ENCODE results near the gene INHBB. TPM values are rescaled to one million over a fixed set of nuclear protein-coding genes. Genes with fewer than 3 reads are reported as not detected.
"Not testable (repeated sequence)": the region's sequence is repeated elsewhere in the genome, so short reads cannot be mapped to it uniquely, and the experiment has no call there.

INHBB gene
- polyA plus RNA-seq, 2 of the 4 experiments (the other 2 are of a cell fraction): 7.2 to 25.3 TPM

GRCh38 chr2:120308038-120308910 lies 37.7 kb upstream of the INHBB start:
- Histone ChIP-seq H3K4me1 (no peaks in the 10 kb centered on the region), H3K4me3 (no peak overlapping the region), H3K4me2 (no peak overlapping the region), H3K27ac (no peak overlapping the region), H3K9me3 (no peaks in the 10 kb centered on the region)
- ChIA-PET CTCF (interaction anchor here (0.6 to 1.2 kb wide), 3 partner anchors 82 to 1160 kb away, joined by 3 to 4 read pairs (median 3); no protein-coding TSS in a partner anchor), POLR2A (no interaction called here)
- ATAC-seq: no peak
- WGBS (ENCODE audit: missing lambda C conversion rate): 84% methylated on average over 15 of the region's 16 CpGs
- FAIRE-seq: no peak
- TF ChIP-seq EHF (CRISPR knock-in tag; IDR thresholded peaks at IDR 0.05): no peak
- no peak for DNase-seq (ENCODE audit: low read depth in 1 of 2, low spot score in 1 of 2)

GRCh38 chr2:120310136-120310535 lies 35.8 kb upstream of the INHBB start:
- Histone ChIP-seq H3K9me3 (no peaks in the 10 kb centered on the region), H3K4me2 (no peak overlapping the region), H3K4me3 (no peak overlapping the region), H3K4me1 (0 out of 3 replicates have a peak, but pooled peaks cover 3% of the 10 kb centered on the region), H3K27ac (no peak overlapping the region)
- TF ChIP-seq HDAC2 (IDR thresholded peaks at IDR 0.05): no peak
- TF ChIP-seq BHLHE40 (IDR thresholded peaks at IDR 0.05; ENCODE audit: low read depth, low read length): no peak
- no peak for TF ChIP-seq EHMT2 (IDR thresholded peaks at IDR 0.05; ENCODE audit: low read depth)
- no peak for TF ChIP-seq HOXB13 (CRISPR knock-in tag; IDR thresholded peaks at IDR 0.05; ENCODE audit: low read depth)
- TF ChIP-seq NPAS2 (CRISPR knock-in tag; IDR thresholded peaks at IDR 0.05; ENCODE audit: borderline replicate concordance): no peak
- no peak for TF ChIP-seq HOXB5 (CRISPR knock-in tag; IDR thresholded peaks at IDR 0.05)
- no peak for TF ChIP-seq MAFK (IDR thresholded peaks at IDR 0.05; ENCODE audit: partially characterized antibody)
- TF ChIP-seq MAZ (IDR thresholded peaks at IDR 0.05; ENCODE audit: borderline replicate concordance, low read depth, low read length): no peak
- no peak for TF ChIP-seq FOXS1 (CRISPR knock-in tag; IDR thresholded peaks at IDR 0.05)
- TF ChIP-seq NR3C1 (IDR thresholded peaks at IDR 0.05): no peak
- TF ChIP-seq KDM1A (IDR thresholded peaks at IDR 0.05; ENCODE audit: low read depth): no peak
- POLR2A ChIA-PET: no interaction called here
- DNase-seq (ENCODE audit: low read depth in 1 of 2, low spot score in 1 of 2) (no peak), ATAC-seq (no peak), FAIRE-seq (no peak)
- 92% methylated on average over 6 of the region's 6 CpGs for WGBS (ENCODE audit: missing lambda C conversion rate)
- CTCF ChIA-PET: interaction anchor here (1.1 kb wide), 2 partner anchors 33 to 200 kb away, joined by 3 read pairs; no protein-coding TSS in a partner anchor

- DNase-seq (ENCODE audit: low read depth in 1 of 2, low spot score in 1 of 2); H3K4me2 ChIP-seq; H3K4me1 ChIP-seq; H3K27ac ChIP-seq; H3K9me3 ChIP-seq; FAIRE-seq; POLR2A ChIA-PET; ATAC-seq; H3K4me3 ChIP-seq: not testable (repeated sequence)
- CTCF ChIA-PET: interaction anchor here (0.6 to 4.9 kb wide), 6 partner anchors 9 to 813 kb away, joined by 3 to 51 read pairs (median 5); no protein-coding TSS in a partner anchor
- 96% methylated on average over 8 of the region's 8 CpGs for WGBS (ENCODE audit: missing lambda C conversion rate)
These were observed 35.1 kb upstream of the INHBB start for GRCh38 chr2:120310841-120311240.

- no peak for ATAC-seq
- FAIRE-seq: no peak
- 80% methylated on average over 6 of the region's 6 CpGs for WGBS (ENCODE audit: missing lambda C conversion rate)
- ChIA-PET CTCF (interaction anchor here (0.6 to 4.9 kb wide), 29 partner anchors 8 to 768 kb away, joined by 3 to 51 read pairs (median 5); partner anchors contain the start of gene RALB), POLR2A (no interaction called here)
- DNase-seq (ENCODE audit: low read depth in 1 of 2, low spot score in 1 of 2): no peak
- TF ChIP-seq HES2 (IDR thresholded peaks at IDR 0.05) (no peak), POLR2A (IDR thresholded peaks at IDR 0.05; ENCODE audit: low read length) (no peak), RARB (CRISPR knock-in tag; IDR thresholded peaks at IDR 0.05) (no peak), GATA3 (IDR thresholded peaks at IDR 0.05; ENCODE audit: borderline replicate concordance) (no peak), PHF8 (IDR thresholded peaks at IDR 0.05; ENCODE audit: borderline replicate concordance, low read depth) (no peak), CTCF (IDR thresholded peaks at IDR 0.05) (no peak), FOSB (CRISPR knock-in tag; IDR thresholded peaks at IDR 0.05) (no peak), CBX2 (IDR thresholded peaks at IDR 0.05; ENCODE audit: borderline replicate concordance, low read depth) (no peak), HEYL (CRISPR knock-in tag; IDR thresholded peaks at IDR 0.05) (no peak), EHF (CRISPR knock-in tag; IDR thresholded peaks at IDR 0.05) (no peak), HDAC2 (IDR thresholded peaks at IDR 0.05) (no peak), RCOR1 (IDR thresholded peaks at IDR 0.05; ENCODE audit: low read depth, low read length) (no peak), BHLHE40 (IDR thresholded peaks at IDR 0.05; ENCODE audit: low read depth, low read length) (no peak), POLR2AphosphoS2 (conservative IDR thresholded peaks at IDR 0.05; ENCODE audit: low read length) (no peak)
- Histone ChIP-seq H3K27ac (no peak overlapping the region), H3K4me1 (0 out of 3 replicates have a peak, but pooled peaks cover 3% of the 10 kb centered on the region), H3K4me3 (no peak overlapping the region), H3K4me2 (no peak overlapping the region), H3K9me3 (no peaks in the 10 kb centered on the region)
These were observed 33.9 kb upstream of the INHBB start for GRCh38 chr2:120312076-120312475.
